Amniotic epithelial cell (primary cell): ENCODE measurements around the gene ZNF839.
"Not testable (repeated sequence)": the region's sequence is repeated elsewhere in the genome, so short reads cannot be mapped to it uniquely, and the experiment has no call there.

ENCODE experiments used
- DNase-seq: peaks from one replicate; pipeline ENCODE4 v3.0.0-alpha.2; 2010; ENCODE audit warnings: low read depth

The ZNF839 gene

GRCh38 chr14:102319351-102320032, at the start of gene ZNF839:
TSS of gene ZNF839 (plus strand) at chr14:102319746. CDS start at chr14:102319766, 20 bp downstream.
- peak; percentile 82 for DNase-seq

- no peak for DNase-seq
Measured at GRCh38 chr14:102272392-102272791, 47.2 kb upstream of the ZNF839 start.

GRCh38 chr14:102275866-102276265, 43.7 kb upstream of the ZNF839 start:
- no peak for DNase-seq

- DNase-seq = no peak
Measured at GRCh38 chr14:102277874-102278630, 41.5 kb upstream of the ZNF839 start.

GRCh38 chr14:102278631-102278935, 41.0 kb upstream of the ZNF839 start:
- no peak for DNase-seq

GRCh38 chr14:102279282-102279681, 40.3 kb upstream of the ZNF839 start:
- no peak for DNase-seq

- peak; percentile 98 for DNase-seq
Measured at GRCh38 chr14:102279688-102280348, 39.7 kb upstream of the ZNF839 start.

GRCh38 chr14:102280376-102280962, 39.1 kb upstream of the ZNF839 start:
- peak; percentile 98 for DNase-seq

GRCh38 chr14:102282751-102283465, 36.6 kb upstream of the ZNF839 start:
- no peak for DNase-seq

GRCh38 chr14:102283631-102284129, 35.9 kb upstream of the ZNF839 start:
- DNase-seq = no peak

- DNase-seq = no peak
Measured at GRCh38 chr14:102285106-102285505, 34.4 kb upstream of the ZNF839 start.

GRCh38 chr14:102288139-102288538, 31.4 kb upstream of the ZNF839 start:
- DNase-seq = no peak

GRCh38 chr14:102292441-102292840, 27.1 kb upstream of the ZNF839 start:
- no peak for DNase-seq

- no peak for DNase-seq
Measured at GRCh38 chr14:102293781-102294180, 25.8 kb upstream of the ZNF839 start.

GRCh38 chr14:102295270-102295669, 24.3 kb upstream of the ZNF839 start:
- DNase-seq = peak; percentile 33

- no peak for DNase-seq
Measured at GRCh38 chr14:102297436-102298170, 21.9 kb upstream of the ZNF839 start.

- not testable (repeated sequence) for DNase-seq
Measured at GRCh38 chr14:102298303-102299070, 21.1 kb upstream of the ZNF839 start.

GRCh38 chr14:102303664-102304063, 15.9 kb upstream of the ZNF839 start:
- DNase-seq = no peak

GRCh38 chr14:102304611-102305506, 14.7 kb upstream of the ZNF839 start, which contains the start of gene MOK:
TSS of gene MOK (minus strand) at chr14:102305164. CDS start at chr14:102304968, 196 bp downstream.
- DNase-seq = peak; percentile 90
